A172 (cell line): Measurements from ENCODE around the gene ZNF587. TPM values are rescaled to one million over a fixed set of nuclear protein-coding genes. Genes with fewer than 3 reads are reported as not detected.

ENCODE experiments used
- DNase-seq: peaks from one replicate; pipeline ENCODE4 v3.0.0-alpha.2; 2015; ENCODE audit warnings: low spot score
- total RNA-seq: library from RNA; depleted of rRNA; stranded (reverse); fragments of >200 nt; shearing (Covaris generic); gene quantifications from 2 replicates; pipeline ENCODE4 v1.2.3, GENCODE V29; 2014; rRNA removed

Gene ZNF587
- total RNA-seq, 1 experiment from 2014 or later, result 24.7 TPM

- no peak for DNase-seq
These were observed 37.7 kb downstream of the ZNF587 start for GRCh38 chr19:57887195-57887941.

- no peak for DNase-seq
These were observed 38.5 kb downstream of the ZNF587 start for GRCh38 chr19:57888107-57888559.

- DNase-seq, result no peak
These were observed 39.0 kb downstream of the ZNF587 start, which contains the start of gene ZNF814 for GRCh38 chr19:57888560-57889231. TSS of gene ZNF814 (minus strand) at chr19:57889037. CDS start at chr19:57888802, 235 bp downstream.

GRCh38 chr19:57890706-57891105 is 41.0 kb downstream of the ZNF587 start:
- peak; percentile 86 for DNase-seq

- DNase-seq, result no peak
These were observed 50.7 kb downstream of the ZNF587 start for GRCh38 chr19:57900311-57900710.

- no peak for DNase-seq
These were observed 54.0 kb downstream of the ZNF587 start for GRCh38 chr19:57903618-57904184.

- no peak for DNase-seq
These were observed 55.6 kb downstream of the ZNF587 start for GRCh38 chr19:57905258-57905657.

GRCh38 chr19:57907394-57907793 is 57.7 kb downstream of the ZNF587 start:
- no peak for DNase-seq

GRCh38 chr19:57914531-57914930 is 64.9 kb downstream of the ZNF587 start:
- no peak for DNase-seq

Other genes starting within 250 kb of the ZNF587 start
- gene ZNF530, start 250.0 kb upstream of the ZNF587 start, total RNA-seq, result 13.6 and 20.2 TPM in 2 replicates
- 36.0 and 48.8 TPM in 2 replicates for gene ZNF134, start 235.6 kb upstream of the ZNF587 start, total RNA-seq
- 15.5 and 15.8 TPM in 2 replicates for gene ZNF211, start 216.7 kb upstream of the ZNF587 start, total RNA-seq
- 0.12 TPM in 1 of 2 replicates, not detected in the other for gene ZSCAN4, start 180.9 kb upstream of the ZNF587 start, total RNA-seq
- gene ZNF551, start 167.9 kb upstream of the ZNF587 start, total RNA-seq, result 11.2 and 18.7 TPM in 2 replicates
- not detected in 2 replicates for gene ZNF154, start 140.7 kb upstream of the ZNF587 start, total RNA-seq
- not detected in 2 replicates for gene ZNF671, start 122.2 kb upstream of the ZNF587 start, total RNA-seq
- gene ZNF776, start 103.0 kb upstream of the ZNF587 start, total RNA-seq, result 20.9 and 26.1 TPM in 2 replicates
- gene ZNF586, start 80.2 kb upstream of the ZNF587 start, total RNA-seq, result 18.9 and 24.6 TPM in 2 replicates
- 4.6 and 11.6 TPM in 2 replicates for gene ZNF552, start 34.9 kb upstream of the ZNF587 start, total RNA-seq
- gene ZNF587B, start 19.6 kb upstream of the ZNF587 start, total RNA-seq, result 22.9 and 26.6 TPM in 2 replicates
- gene ZNF814, start 39.2 kb downstream of the ZNF587 start, total RNA-seq, result 0.29 and 1.7 TPM in 2 replicates
- 10.1 and 11.7 TPM in 2 replicates for gene ZNF417, start 66.7 kb downstream of the ZNF587 start, total RNA-seq
- 0.07 and 0.31 TPM in 2 replicates for gene ZNF418, start 85.5 kb downstream of the ZNF587 start, total RNA-seq
- 3.1 and 3.7 TPM in 2 replicates for gene ZNF256, start 97.8 kb downstream of the ZNF587 start, total RNA-seq
- gene C19orf18, start 124.7 kb downstream of the ZNF587 start, total RNA-seq, result not detected in 2 replicates
- gene ZNF606, start 153.0 kb downstream of the ZNF587 start, total RNA-seq, result 0.07 TPM in 1 of 2 replicates, not detected in the other
- gene ZSCAN1, start 184.2 kb downstream of the ZNF587 start, total RNA-seq, result not detected in 2 replicates
- not detected in 2 replicates for gene ZNF135, start 209.4 kb downstream of the ZNF587 start, total RNA-seq
- 2.9 and 5.5 TPM in 2 replicates for gene ZSCAN18, start 248.4 kb downstream of the ZNF587 start, total RNA-seq